HCT116 (cell line): ENCODE results near the gene FABP1. TPM values are rescaled to one million over a fixed set of nuclear protein-coding genes. Genes with fewer than 3 reads are reported as not detected.

Experiments used
- ATAC-seq: fragments of 200-7000 bp; cut with Tn5 transposase; 2 replicates; pipeline ENCODE4 v1.9.1; 2020; ENCODE audit warnings: mild to moderate bottlenecking, moderate library complexity
- BruUV-seq: library from RNA; stranded (reverse); fragments of 400-500 nt; replicated peaks from 2 replicates; lab custom pipeline; 2021; lab: Mats Ljungman, UMichigan
- CTCF ChIA-PET: fragments of 300-600 bp; sonication (Branson Sonifier 250); formaldehyde crosslinking; loops from one replicate; lab custom pipeline; 2021; ENCODE audit warnings: antibody characterized with exemption; lab: Charles Lee
- POLR2A ChIA-PET: fragments of 300-600, 350-600 bp; sonication (Branson Sonifier 250); formaldehyde crosslinking; loops from one replicate; lab custom pipeline; 2021; ENCODE audit warnings: antibody characterized with exemption; lab: Charles Lee
- RAD21 ChIA-PET, 2 experiments: fragments of 300-600 bp; sonication (Branson Sonifier 250); formaldehyde crosslinking; loops; one replicate each; lab custom pipeline; 2023; ENCODE audit warnings: low total read pairs in 2 of 2; ENCODE audit not compliant: uncharacterized antibody in 2 of 2, unreplicated experiment in 2 of 2, low non-redundant PET in 1 of 2; lab: Charles Lee
- DNase-seq: peaks from one replicate; pipeline ENCODE4 v3.0.0-alpha.2; 2010; ENCODE audit warnings: low read depth, low spot score
- H2AFZ ChIP-seq: fragments of 200-600 bp; shearing (Covaris generic), sonication (generic); 2 replicates; pipeline ENCODE4 v1.6.1; 2017; ENCODE audit warnings: low read depth, mixed run types, mixed read lengths, antibody characterized with exemption, low read length; ENCODE audit not compliant: poor library complexity, severe bottlenecking
- H3K27ac ChIP-seq: 2 replicates; pipeline ENCODE4 v1.5.1; 2012; ENCODE audit warnings: low read depth, low read length
- H3K27me3 ChIP-seq: fragments of 200-600 bp; sonication (generic); 2 replicates; pipeline ENCODE4 v1.6.1; 2016; ENCODE audit warnings: mixed run types, low read length, mixed read lengths; ENCODE audit not compliant: insufficient read depth
- H3K36me3 ChIP-seq, 2 experiments: fragments of 200-500 bp in 1 of 2; fragments of 200-600 bp in 1 of 2; sonication (Bioruptor generic) in 1 of 2; sonication (generic) in 1 of 2; 2 replicates each; pipeline versions ENCODE4 v1.5.1 to v1.6.1; 2014 to 2016; ENCODE audit warnings: low read length in 2 of 2, inconsistent platforms in 1 of 2, mixed read lengths in 1 of 2, mixed run types in 1 of 2; ENCODE audit not compliant: insufficient read depth in 2 of 2, control insufficient read depth in 1 of 2
- H3K4me1 ChIP-seq, 2 experiments: fragments of 200-600 bp in 1 of 2; sonication (generic) in 1 of 2; 2 replicates each; pipeline versions ENCODE4 v1.5.1 to v1.6.1; 2012 to 2017; ENCODE audit warnings: low read length in 2 of 2, inconsistent platforms in 1 of 2, mild to moderate bottlenecking in 1 of 2, mixed read lengths in 1 of 2, mixed run types in 1 of 2, moderate library complexity in 1 of 2; ENCODE audit not compliant: insufficient read depth in 2 of 2, control insufficient read depth in 1 of 2
- H3K4me2 ChIP-seq: fragments of 200-600 bp; sonication (generic); 2 replicates; pipeline ENCODE4 v1.6.1; 2017; ENCODE audit warnings: mixed run types, low read length, mixed read lengths
- H3K4me3 ChIP-seq, 2 experiments: fragments of 200-600 bp in 1 of 2; sonication (generic) in 1 of 2; replicated peaks in 1 of 2; 2 replicates each; pipeline ENCODE4 v1.5.1; 2011 to 2016; ENCODE audit warnings: low read length in 2 of 2, control low read depth in 1 of 2, low read depth in 1 of 2, mild to moderate bottlenecking in 1 of 2, mixed read lengths in 1 of 2, mixed run types in 1 of 2
- H3K79me2 ChIP-seq: fragments of 200-600 bp; sonication (generic); 2 replicates; pipeline ENCODE4 v1.6.1; 2017; ENCODE audit warnings: mild to moderate bottlenecking, mixed run types, low read length, moderate library complexity, mixed read lengths; ENCODE audit not compliant: insufficient read depth
- H3K9ac ChIP-seq: fragments of 200-600 bp; sonication (generic); 2 replicates; pipeline ENCODE4 v1.6.1; 2016; ENCODE audit warnings: low read length, mixed read lengths
- H3K9me2 ChIP-seq: fragments of 200-600 bp; sonication (generic), shearing (Covaris generic); 2 replicates; pipeline ENCODE4 v1.6.1; 2017; ENCODE audit warnings: mixed run types, mild to moderate bottlenecking, moderate library complexity; ENCODE audit not compliant: insufficient read depth
- H3K9me3 ChIP-seq, 2 experiments: fragments of 200-500 bp in 1 of 2; fragments of 200-600 bp in 1 of 2; sonication (Bioruptor generic) in 1 of 2; sonication (generic) in 1 of 2; 2 replicates each; pipeline ENCODE4 v1.6.1; 2014 to 2017; ENCODE audit warnings: low read length in 2 of 2, mixed read lengths in 2 of 2, inconsistent platforms in 1 of 2, low read depth in 1 of 2, mild to moderate bottlenecking in 1 of 2, mixed run types in 1 of 2, moderate library complexity in 1 of 2; ENCODE audit not compliant: control insufficient read depth in 1 of 2, insufficient read depth in 1 of 2
- H4K20me1 ChIP-seq: fragments of 200-600 bp; sonication (generic), shearing (Covaris generic); 2 replicates; pipeline ENCODE4 v1.6.1; 2017; ENCODE audit warnings: mixed run types, mild to moderate bottlenecking, moderate library complexity; ENCODE audit not compliant: insufficient read depth
- CBX3 ChIP-seq: IDR thresholded peaks from 2 replicates; pipeline ENCODE4 v1.6.1; 2012; ENCODE audit warnings: low read depth
- ELF1 ChIP-seq: IDR thresholded peaks from 2 replicates; pipeline ENCODE4 v1.6.1; 2012; ENCODE audit warnings: low read depth, borderline replicate concordance
- EZH2phosphoT487 ChIP-seq: fragments of 200-600 bp; IDR thresholded peaks from 2 replicates; pipeline ENCODE4 v1.6.1; 2018; ENCODE audit warnings: antibody characterized with exemption, borderline replicate concordance
- FOSL1 ChIP-seq: IDR thresholded peaks from 2 replicates; pipeline ENCODE4 v1.6.1; 2012; ENCODE audit warnings: low read depth
- JUND ChIP-seq: IDR thresholded peaks from 2 replicates; pipeline ENCODE4 v1.6.1; 2012
- MAX ChIP-seq: IDR thresholded peaks from 2 replicates; pipeline ENCODE4 v1.6.1; 2012
- POLR2A ChIP-seq: IDR thresholded peaks from 2 replicates; pipeline ENCODE4 v1.7.0; 2011; ENCODE audit warnings: borderline replicate concordance; ENCODE audit not compliant: insufficient read depth, insufficient read length; ENCODE audit errors: extremely low read depth
- RAD21 ChIP-seq: IDR thresholded peaks from 2 replicates; pipeline ENCODE4 v1.6.1; 2012; ENCODE audit warnings: low read depth, mild to moderate bottlenecking
- SP1 ChIP-seq: IDR thresholded peaks from 2 replicates; pipeline ENCODE4 v1.6.1; 2012; ENCODE audit warnings: low read depth
- SRF ChIP-seq: IDR thresholded peaks from 2 replicates; pipeline ENCODE4 v1.6.1; 2012; ENCODE audit warnings: low read depth
- ZBTB33 ChIP-seq: IDR thresholded peaks from 2 replicates; pipeline ENCODE4 v1.6.1; 2011; ENCODE audit warnings: mild to moderate bottlenecking, low read length, moderate library complexity; ENCODE audit not compliant: insufficient replicate concordance; ENCODE audit errors: extremely low read depth
- intact Hi-C: fragments of 100-400 bp; cut with micrococcal nuclease; formaldehyde crosslinking; loops from 2 replicates; pipeline ENCODE4 v1.10.0; 2022
- total RNA-seq: library from RNA; stranded (reverse); gene quantifications from one replicate; pipeline ENCODE4 v1.2.1, GENCODE V29; 2021; ENCODE audit not compliant: unreplicated experiment
- TF ChIP-seq, protein P1 (sequence below), 3 experiments: fragments of 200-600 bp in 1 of 3; sonication (generic) in 1 of 3; IDR thresholded peaks in 2 of 3; conservative IDR thresholded peaks in 1 of 3; 2 replicates each; pipeline ENCODE4 v1.5.1; 2012 to 2017; ENCODE audit warnings: low read depth in 2 of 3, low read length in 2 of 3, antibody characterized with exemption in 1 of 3, borderline replicate concordance in 1 of 3, control low read depth in 1 of 3, mild to moderate bottlenecking in 1 of 3, mixed read lengths in 1 of 3, mixed run types in 1 of 3, moderate library complexity in 1 of 3; ENCODE audit not compliant: insufficient read depth in 1 of 3

The FABP1 gene
- total RNA-seq, 1 experiment from 2014 or later, result 0.61 TPM

- H3K4me3 ChIP-seq, result no peak overlapping the region
- H3K4me2 ChIP-seq, result no peak overlapping the region
- ChIA-PET POLR2A (no interaction called here), RAD21 (no interaction called here), CTCF (no interaction called here)
- H2AFZ ChIP-seq, result no peak overlapping the region
- intact Hi-C loops, result no loop called here
- no peaks in the 10 kb centered on the region for H3K9me3 ChIP-seq
- no TSS peak for BruUV-seq
- H3K4me1 ChIP-seq, result no peaks in the 10 kb centered on the region
- H3K9ac ChIP-seq, result no peak overlapping the region
- no peaks in the 10 kb centered on the region for H3K9me2 ChIP-seq
- H3K27ac ChIP-seq, result no peak overlapping the region
- DNase-seq (no peak), ATAC-seq (no peak)
- H3K79me2 ChIP-seq, result no peaks in the 10 kb centered on the region
- H3K27me3 ChIP-seq, result 0 out of 2 replicates have a peak, but pooled peaks cover 5% of the 10 kb centered on the region
- H4K20me1 ChIP-seq, result no peaks in the 10 kb centered on the region
- H3K36me3 ChIP-seq, result no peaks in the 10 kb centered on the region
- no peak for TF ChIP-seq POLR2A
- TF ChIP-seq, protein P1, sequence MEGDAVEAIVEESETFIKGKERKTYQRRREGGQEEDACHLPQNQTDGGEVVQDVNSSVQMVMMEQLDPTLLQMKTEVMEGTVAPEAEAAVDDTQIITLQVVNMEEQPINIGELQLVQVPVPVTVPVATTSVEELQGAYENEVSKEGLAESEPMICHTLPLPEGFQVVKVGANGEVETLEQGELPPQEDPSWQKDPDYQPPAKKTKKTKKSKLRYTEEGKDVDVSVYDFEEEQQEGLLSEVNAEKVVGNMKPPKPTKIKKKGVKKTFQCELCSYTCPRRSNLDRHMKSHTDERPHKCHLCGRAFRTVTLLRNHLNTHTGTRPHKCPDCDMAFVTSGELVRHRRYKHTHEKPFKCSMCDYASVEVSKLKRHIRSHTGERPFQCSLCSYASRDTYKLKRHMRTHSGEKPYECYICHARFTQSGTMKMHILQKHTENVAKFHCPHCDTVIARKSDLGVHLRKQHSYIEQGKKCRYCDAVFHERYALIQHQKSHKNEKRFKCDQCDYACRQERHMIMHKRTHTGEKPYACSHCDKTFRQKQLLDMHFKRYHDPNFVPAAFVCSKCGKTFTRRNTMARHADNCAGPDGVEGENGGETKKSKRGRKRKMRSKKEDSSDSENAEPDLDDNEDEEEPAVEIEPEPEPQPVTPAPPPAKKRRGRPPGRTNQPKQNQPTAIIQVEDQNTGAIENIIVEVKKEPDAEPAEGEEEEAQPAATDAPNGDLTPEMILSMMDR (IDR thresholded peaks at IDR 0.05 in 2 of 3, conservative IDR thresholded peaks at IDR 0.05 in 1 of 3; ENCODE audit: borderline replicate concordance in 1 of 3, insufficient read depth in 1 of 3, low read depth in 2 of 3, low read length in 2 of 3), result no peak
- no peak for TF ChIP-seq MAX
- no peak for TF ChIP-seq JUND
- no peak for TF ChIP-seq CBX3
Observed at GRCh38 chr2:88108796-88109195, 19.1 kb downstream of the FABP1 start.

DNA sequence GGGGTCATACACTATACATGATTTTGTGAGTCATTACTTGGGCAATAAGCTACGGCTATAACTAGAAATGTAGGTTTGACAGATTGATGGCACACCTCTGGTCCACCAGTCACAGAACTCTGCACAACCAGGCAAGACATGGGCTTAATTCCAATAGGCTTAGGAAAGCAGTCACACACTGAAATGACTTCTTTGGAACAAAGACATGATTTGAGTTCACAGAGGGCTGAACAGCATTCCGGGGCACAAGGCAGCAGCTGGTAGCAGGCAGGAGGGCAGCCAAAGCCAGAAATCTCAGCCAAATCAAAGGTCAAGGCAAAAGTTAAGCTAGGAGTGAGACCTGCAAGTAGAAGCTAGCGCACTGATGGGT lies 27.4 kb downstream of the FABP1 start:
- H3K4me2 ChIP-seq, result no peak overlapping the region
- CTCF ChIA-PET, result interaction anchor here (1.9 kb wide), 1 partner anchor 40 kb away, joined by 6 read pairs; no protein-coding TSS in a partner anchor
- no peak overlapping the region for H2AFZ ChIP-seq
- no peaks in the 10 kb centered on the region for H3K27me3 ChIP-seq
- no peak overlapping the region for H3K27ac ChIP-seq
- BruUV-seq, result no TSS peak
- RAD21 ChIA-PET, result no interaction called here
- H4K20me1 ChIP-seq, result no peaks in the 10 kb centered on the region
- POLR2A ChIA-PET, result interaction anchor here (0.8 to 1.0 kb wide), 2 partner anchors 10 to 17 kb away, joined by 3 read pairs; no protein-coding TSS in a partner anchor
- H3K4me3 ChIP-seq, result no peak overlapping the region
- H3K36me3 ChIP-seq, result no peaks in the 10 kb centered on the region
- no peak for TF ChIP-seq EZH2phosphoT487
- no peak for TF ChIP-seq FOSL1
- no peak for TF ChIP-seq RAD21
- no peak for TF ChIP-seq ELF1
- no peak for TF ChIP-seq SP1
- TF ChIP-seq SRF, result no peak
- no peak for TF ChIP-seq ZBTB33
- no peaks in the 10 kb centered on the region for H3K9me3 ChIP-seq
- H3K9ac ChIP-seq, result no peak overlapping the region
- no peaks in the 10 kb centered on the region for H3K4me1 ChIP-seq
- no peak for ATAC-seq
- no peaks in the 10 kb centered on the region for H3K79me2 ChIP-seq
- H3K9me2 ChIP-seq, result no peaks in the 10 kb centered on the region
- intact Hi-C loops, result no loop called here
- DNase-seq, result no peak
